Astrocyte (in vitro differentiated cells and primary cell): Measurements from ENCODE around the gene NCKAP1. TPM values are rescaled to one million over a fixed set of nuclear protein-coding genes. Genes with fewer than 3 reads are reported as not detected.

Source experiments
- DNase-seq: peaks from one replicate; pipeline ENCODE4 v3.0.0-alpha.2; 2010; ENCODE audit warnings: low read depth
- FAIRE-seq: peaks from 2 replicates; lab custom pipeline; 2011; peaks lifted over from hg19 to GRCh38; lab: Jason Lieb, UNC
- H2AFZ ChIP-seq: 2 replicates; pipeline ENCODE4 v1.6.0; 2012; ENCODE audit warnings: low read depth, low read length, inconsistent platforms
- H3K27ac ChIP-seq: 2 replicates; pipeline ENCODE4 v1.5.1; 2011; ENCODE audit warnings: low read depth, low read length, inconsistent platforms
- H3K27me3 ChIP-seq: 2 replicates; pipeline ENCODE4 v1.6.0; 2011; ENCODE audit warnings: low read length, inconsistent platforms; ENCODE audit not compliant: insufficient read depth
- H3K36me3 ChIP-seq: 2 replicates; pipeline ENCODE4 v1.5.1; 2011; ENCODE audit warnings: low read length, inconsistent platforms; ENCODE audit not compliant: insufficient read depth
- H3K4me1 ChIP-seq: 2 replicates; pipeline ENCODE4 v1.5.1; 2011; ENCODE audit warnings: low read length, inconsistent platforms; ENCODE audit not compliant: insufficient read depth
- H3K4me2 ChIP-seq: 2 replicates; pipeline ENCODE4 v1.6.0; 2012; ENCODE audit warnings: low read length, inconsistent platforms
- H3K4me3 ChIP-seq: 2 replicates; pipeline ENCODE4 v1.5.1; 2011; ENCODE audit warnings: low read depth, mild to moderate bottlenecking, low read length, inconsistent platforms; ENCODE audit not compliant: insufficient read depth
- H3K79me2 ChIP-seq: 2 replicates; pipeline ENCODE4 v1.6.0; 2012; ENCODE audit warnings: mild to moderate bottlenecking, low read length, inconsistent platforms; ENCODE audit not compliant: insufficient read depth
- H3K9ac ChIP-seq: 2 replicates; pipeline ENCODE4 v1.6.0; 2012; ENCODE audit warnings: mild to moderate bottlenecking, low read length, inconsistent platforms
- H3K9me3 ChIP-seq: 2 replicates; pipeline ENCODE4 v1.5.1; 2012; ENCODE audit warnings: low read depth, mild to moderate bottlenecking, low read length, inconsistent platforms; ENCODE audit not compliant: insufficient read depth
- H4K20me1 ChIP-seq: 2 replicates; pipeline ENCODE4 v1.6.0; 2012; ENCODE audit warnings: low read length, inconsistent platforms; ENCODE audit not compliant: insufficient read depth
- H3K27ac Mint-ChIP-seq: one replicate; pipeline ENCODE4 v1.8.0; 2021; ENCODE audit warnings: mild to moderate bottlenecking, mixed read lengths; ENCODE audit not compliant: unreplicated experiment
- H3K27me3 Mint-ChIP-seq: one replicate; pipeline ENCODE4 v1.8.0; 2021; ENCODE audit warnings: low read depth, mixed read lengths; ENCODE audit not compliant: unreplicated experiment
- H3K36me3 Mint-ChIP-seq: one replicate; pipeline ENCODE4 v1.8.0; 2021; ENCODE audit warnings: low read depth, mixed read lengths; ENCODE audit not compliant: unreplicated experiment
- H3K4me1 Mint-ChIP-seq: one replicate; pipeline ENCODE4 v1.8.0; 2021; ENCODE audit warnings: low read depth, mixed read lengths; ENCODE audit not compliant: unreplicated experiment
- H3K4me3 Mint-ChIP-seq: one replicate; pipeline ENCODE4 v1.8.0; 2021; ENCODE audit warnings: mild to moderate bottlenecking, moderate library complexity, mixed read lengths; ENCODE audit not compliant: unreplicated experiment
- H3K9me3 Mint-ChIP-seq: one replicate; pipeline ENCODE4 v1.8.0; 2021; ENCODE audit warnings: mild to moderate bottlenecking, mixed read lengths; ENCODE audit not compliant: unreplicated experiment
- EZH2 ChIP-seq: IDR thresholded peaks from 2 replicates; pipeline ENCODE4 v1.6.1; 2012; ENCODE audit warnings: mild to moderate bottlenecking, low read length, inconsistent platforms; ENCODE audit not compliant: insufficient read depth
- total RNA-seq: library from RNA; stranded (reverse); gene quantifications from 2 replicates; pipeline ENCODE4 v1.2.1, GENCODE V29; 2021
- TF ChIP-seq, protein P1 (sequence below): IDR thresholded peaks from 2 replicates; pipeline ENCODE4 v1.5.1; 2011; ENCODE audit warnings: low read depth, mild to moderate bottlenecking, inconsistent platforms, low read length, moderate library complexity; ENCODE audit not compliant: insufficient read depth

Gene NCKAP1
- total RNA-seq, 1 donor from 2014 or later, result 164 TPM

DNA sequence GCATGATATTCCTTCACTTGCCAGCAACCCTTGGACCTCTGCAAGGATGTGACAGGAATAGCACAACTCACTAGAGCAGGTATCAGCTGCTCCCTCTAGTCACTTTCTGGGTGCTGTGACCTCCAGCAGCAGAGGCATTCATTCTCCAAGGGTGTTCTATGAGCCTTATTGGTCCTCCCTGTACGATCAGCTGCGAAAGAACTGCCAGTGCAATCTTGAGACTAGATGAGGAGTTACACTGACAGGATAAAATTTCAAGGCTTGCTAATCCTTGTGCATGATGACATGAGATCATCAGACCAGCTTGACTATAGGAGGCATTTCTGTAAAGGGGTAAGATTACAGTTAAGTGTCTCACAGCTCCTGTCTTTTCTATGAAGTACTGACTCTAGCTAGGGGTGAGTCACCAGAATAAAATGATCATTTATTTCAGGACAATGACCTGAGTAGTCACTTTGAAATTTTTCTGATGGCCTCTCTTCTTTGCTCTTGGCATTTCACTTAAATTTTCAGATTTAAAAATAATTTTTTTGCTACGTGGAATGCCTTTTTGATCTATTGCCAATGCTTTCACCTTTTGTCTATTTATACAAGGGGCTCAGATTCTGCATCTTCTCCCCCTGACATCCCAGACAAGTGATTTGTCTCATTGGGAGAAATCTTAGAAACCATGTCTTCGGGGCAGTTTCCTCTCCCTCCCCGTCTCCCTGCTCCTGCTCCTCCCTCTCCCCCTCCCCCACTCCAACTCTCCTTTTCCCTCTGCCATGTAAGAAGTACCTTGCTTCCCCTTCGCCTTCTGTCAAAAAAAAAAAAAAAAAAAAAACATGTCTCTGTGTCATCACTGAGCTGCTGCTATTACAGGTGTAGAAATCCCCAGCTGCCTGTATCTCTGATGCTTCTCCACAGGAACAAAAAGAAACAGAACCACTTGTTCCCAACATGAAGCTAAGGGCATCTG, 122.6 kb downstream of the NCKAP1 start:
- H3K36me3 ChIP-seq, result peaks cover 16% of the 10 kb centered on the region
- H3K79me2 ChIP-seq, result no peaks in the 10 kb centered on the region
- Mint-ChIP-seq H3K4me3 (no peak overlapping the region), H3K36me3 (peaks cover 15% of the 10 kb centered on the region), H3K9me3 (no peaks in the 10 kb centered on the region), H3K27me3 (no peaks in the 10 kb centered on the region), H3K27ac (peak overlapping the region; percentile 75), H3K4me1 (peaks cover 28% of the 10 kb centered on the region)
- H4K20me1 ChIP-seq, result peaks cover 7% of the 10 kb centered on the region
- no peaks in the 10 kb centered on the region for H3K9me3 ChIP-seq
- peak overlapping the region; percentile 3 for H3K9ac ChIP-seq
- peaks cover 14% of the 10 kb centered on the region for H3K4me1 ChIP-seq
- no peaks in the 10 kb centered on the region for H3K27me3 ChIP-seq
- TF ChIP-seq, protein P1, sequence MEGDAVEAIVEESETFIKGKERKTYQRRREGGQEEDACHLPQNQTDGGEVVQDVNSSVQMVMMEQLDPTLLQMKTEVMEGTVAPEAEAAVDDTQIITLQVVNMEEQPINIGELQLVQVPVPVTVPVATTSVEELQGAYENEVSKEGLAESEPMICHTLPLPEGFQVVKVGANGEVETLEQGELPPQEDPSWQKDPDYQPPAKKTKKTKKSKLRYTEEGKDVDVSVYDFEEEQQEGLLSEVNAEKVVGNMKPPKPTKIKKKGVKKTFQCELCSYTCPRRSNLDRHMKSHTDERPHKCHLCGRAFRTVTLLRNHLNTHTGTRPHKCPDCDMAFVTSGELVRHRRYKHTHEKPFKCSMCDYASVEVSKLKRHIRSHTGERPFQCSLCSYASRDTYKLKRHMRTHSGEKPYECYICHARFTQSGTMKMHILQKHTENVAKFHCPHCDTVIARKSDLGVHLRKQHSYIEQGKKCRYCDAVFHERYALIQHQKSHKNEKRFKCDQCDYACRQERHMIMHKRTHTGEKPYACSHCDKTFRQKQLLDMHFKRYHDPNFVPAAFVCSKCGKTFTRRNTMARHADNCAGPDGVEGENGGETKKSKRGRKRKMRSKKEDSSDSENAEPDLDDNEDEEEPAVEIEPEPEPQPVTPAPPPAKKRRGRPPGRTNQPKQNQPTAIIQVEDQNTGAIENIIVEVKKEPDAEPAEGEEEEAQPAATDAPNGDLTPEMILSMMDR, result no peak
- TF ChIP-seq EZH2, result no peak
- H3K27ac ChIP-seq, result peak overlapping the region; percentile 41
- H2AFZ ChIP-seq, result no peak overlapping the region
- H3K4me2 ChIP-seq, result peak overlapping the region; percentile 59
- DNase-seq (peak; percentile 92), FAIRE-seq (peak; percentile 77)
- no peak overlapping the region for H3K4me3 ChIP-seq

DNA sequence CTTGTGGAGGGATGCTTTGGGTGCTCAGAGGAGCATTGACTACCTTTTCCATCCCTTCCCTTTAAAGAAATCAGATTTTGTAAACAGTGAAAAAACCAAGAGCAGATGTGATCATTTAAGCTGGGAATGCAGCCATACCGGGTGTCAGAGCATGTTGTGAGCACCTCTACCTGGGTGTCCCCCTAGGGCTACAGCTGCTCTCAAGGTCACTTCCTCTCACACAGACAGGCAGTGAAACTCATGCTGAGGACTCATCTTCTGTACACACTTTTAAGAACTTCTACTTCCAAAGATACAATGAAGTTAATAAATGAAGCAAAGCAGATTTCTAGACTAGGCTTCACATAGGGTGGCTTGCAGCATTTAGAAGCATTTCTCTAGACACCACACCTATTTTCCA, 123.4 kb downstream of the NCKAP1 start:
- Mint-ChIP-seq H3K4me1 (peaks cover 27% of the 10 kb centered on the region), H3K9me3 (no peaks in the 10 kb centered on the region), H3K27ac (peak overlapping the region; percentile 75), H3K4me3 (no peak overlapping the region), H3K36me3 (peaks cover 15% of the 10 kb centered on the region), H3K27me3 (no peaks in the 10 kb centered on the region)
- H3K4me3 ChIP-seq, result no peak overlapping the region
- no peak overlapping the region for H3K9ac ChIP-seq
- H3K79me2 ChIP-seq, result no peaks in the 10 kb centered on the region
- no peaks in the 10 kb centered on the region for H3K27me3 ChIP-seq
- peak overlapping the region; percentile 41 for H3K27ac ChIP-seq
- TF ChIP-seq EZH2, result no peak
- TF ChIP-seq, protein P1, result no peak
- H2AFZ ChIP-seq, result no peak overlapping the region
- FAIRE-seq, result no peak
- H3K36me3 ChIP-seq, result peaks cover 19% of the 10 kb centered on the region
- H3K9me3 ChIP-seq, result no peaks in the 10 kb centered on the region
- peaks cover 14% of the 10 kb centered on the region for H3K4me1 ChIP-seq
- peaks cover 7% of the 10 kb centered on the region for H4K20me1 ChIP-seq
- no peak for DNase-seq
- H3K4me2 ChIP-seq, result peak overlapping the region; percentile 59
